ENCODE data around the gene CIITA.

- TF ChIP-seq EZH2 (IDR thresholded peaks at IDR 0.05; ENCODE audit: insufficient read depth, poor library complexity, severe bottlenecking) (no peak), EZH2phosphoT487 (IDR thresholded peaks at IDR 0.05; ENCODE audit: insufficient read depth, low read depth) (no peak)
These were observed 45.5 kb downstream of the CIITA start for GRCh38 chr16:10922328-10923145.

All from GM23248 (cell line).